Erythroblast (primary cell): ENCODE results near the gene ACSL4.

ENCODE experiments used
- GATA1 ChIP-seq: IDR thresholded peaks from 2 replicates; pipeline ENCODE4 v1.6.1; 2011; ENCODE audit warnings: low read depth, mild to moderate bottlenecking, control low read depth, low read length, moderate library complexity
- POLR2A ChIP-seq: IDR thresholded peaks from 2 replicates; pipeline ENCODE4 v1.6.1; 2011; ENCODE audit warnings: mild to moderate bottlenecking, low read length

DNA sequence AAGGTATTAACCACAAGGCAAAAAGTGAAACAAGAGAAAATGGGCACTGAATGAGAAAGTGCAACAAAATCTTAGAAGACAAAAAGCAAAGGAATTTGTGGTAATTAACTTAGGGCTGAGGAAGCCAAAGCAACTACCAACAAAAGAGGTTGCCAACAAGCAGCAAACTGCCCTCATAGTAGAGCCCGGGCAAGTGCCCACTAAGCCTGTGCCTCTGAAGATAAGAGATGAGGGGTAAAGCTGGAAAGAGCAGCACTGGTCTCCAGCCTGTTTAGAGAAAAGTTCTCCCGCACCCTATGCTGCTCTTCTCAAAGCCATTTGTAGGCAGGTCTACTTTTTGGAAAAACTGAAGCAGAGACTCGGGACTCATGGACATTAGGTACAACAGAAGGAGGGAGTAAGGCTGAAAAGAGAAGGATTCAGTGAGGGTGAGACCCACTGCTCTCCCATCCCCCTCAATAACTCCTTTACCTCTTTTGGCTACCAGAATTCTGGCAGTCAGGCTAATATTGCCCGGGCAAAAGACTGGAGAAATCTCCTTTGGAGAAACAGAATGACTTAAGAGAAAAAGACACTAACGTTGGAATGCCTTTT lies 78.4 kb downstream of the ACSL4 start:
- no peak for TF ChIP-seq POLR2A
- TF ChIP-seq GATA1 = no peak
